GM12891 (cell line): ENCODE results near the gene PROSER1. TPM values are rescaled to one million over a fixed set of nuclear protein-coding genes. Genes with fewer than 3 reads are reported as not detected.
"Not testable (repeated sequence)": the region's sequence is repeated elsewhere in the genome, so short reads cannot be mapped to it uniquely, and the experiment has no call there.

Experiments
- DNase-seq: peaks from one replicate; pipeline ENCODE4 v3.0.0; 2011; ENCODE audit warnings: low spot score; ENCODE audit not compliant: insufficient read length
- FAIRE-seq: peaks from 2 replicates; lab custom pipeline; 2011; peaks lifted over from hg19 to GRCh38; lab: Jason Lieb, UNC
- PAX5 ChIP-seq: IDR thresholded peaks from 2 replicates; pipeline ENCODE4 v1.6.1; 2011; ENCODE audit warnings: low read length, moderate library complexity, mild to moderate bottlenecking; ENCODE audit not compliant: insufficient read depth, severe bottlenecking
- POLR2A ChIP-seq: IDR thresholded peaks from 2 replicates; pipeline ENCODE4 v1.6.1; 2011; ENCODE audit warnings: low read depth, low read length, control low read depth
- POLR2AphosphoS5 ChIP-seq: IDR thresholded peaks from 2 replicates; pipeline ENCODE4 v1.6.1; 2011; ENCODE audit warnings: low read depth, low read length, control low read depth
- POU2F2 ChIP-seq: IDR thresholded peaks from 2 replicates; pipeline ENCODE4 v1.6.1; 2011; ENCODE audit warnings: low read depth, mild to moderate bottlenecking, control low read depth, low read length, moderate library complexity
- SPI1 ChIP-seq: IDR thresholded peaks from 2 replicates; pipeline ENCODE4 v1.6.1; 2011; ENCODE audit warnings: low read depth, low read length, control low read depth
- TAF1 ChIP-seq: IDR thresholded peaks from 2 replicates; pipeline ENCODE4 v1.6.1; 2011; ENCODE audit warnings: low read depth, low read length, control low read depth
- polyA plus RNA-seq: library from polyadenylated mRNA; unstranded; fragments of >200 nt; gene quantifications from one replicate; pipeline ENCODE4 v1.2.1, GENCODE V29; 2012; ENCODE audit warnings: low read depth, missing spikeins, inconsistent platforms; ENCODE audit not compliant: missing spikeins

The PROSER1 gene
- 15.5 TPM for polyA plus RNA-seq

- FAIRE-seq (peak; percentile 96), DNase-seq (peak; percentile 33)
- TF ChIP-seq POU2F2 (0 out of 2 replicates have a peak, but pooled peaks have one; percentile 20), POLR2A (peak; percentile 80), TAF1 (peak; percentile 79), PAX5 (peak; percentile 7), SPI1 (no peak), POLR2AphosphoS5 (peak; percentile 76)
These were observed at the start of gene PROSER1, which contains the start of gene NHLRC3 for GRCh38 chr13:39037880-39038568. Gene PROSER1 (minus strand): TSS chr13:39038089. CDS start chr13:39037242, 847 bp downstream. Gene NHLRC3 (plus strand): TSS chr13:39038456. CDS start chr13:39038640, 184 bp downstream.

GRCh38 chr13:39086251-39086945 is 48.5 kb upstream of the PROSER1 start:
- not testable (repeated sequence) for FAIRE-seq, DNase-seq

- DNase-seq = no peak
- no peak for TF ChIP-seq SPI1
- TF ChIP-seq TAF1 = no peak
- TF ChIP-seq POU2F2 = no peak
- TF ChIP-seq POLR2AphosphoS5 = no peak
- TF ChIP-seq PAX5 = no peak
- FAIRE-seq = no peak
These were observed 36.1 kb upstream of the PROSER1 start for GRCh38 chr13:39073983-39074382.

- TF ChIP-seq SPI1 (no peak), TAF1 (no peak), PAX5 (no peak), POU2F2 (no peak), POLR2A (no peak), POLR2AphosphoS5 (no peak)
- no peak for DNase-seq
- FAIRE-seq = no peak
These were observed 35.0 kb upstream of the PROSER1 start for GRCh38 chr13:39072842-39073241.

- DNase-seq = no peak
- no peak for FAIRE-seq
- TF ChIP-seq POU2F2 = no peak
These were observed 24.1 kb upstream of the PROSER1 start for GRCh38 chr13:39062004-39062403.

- TF ChIP-seq POU2F2 (no peak), TAF1 (no peak), SPI1 (no peak), POLR2A (no peak), POLR2AphosphoS5 (no peak), PAX5 (no peak)
- DNase-seq (no peak), FAIRE-seq (no peak)
These were observed 20.2 kb upstream of the PROSER1 start for GRCh38 chr13:39058040-39058439.

- FAIRE-seq = no peak
- TF ChIP-seq TAF1 (no peak), PAX5 (no peak), POU2F2 (no peak), POLR2A (no peak), POLR2AphosphoS5 (no peak), SPI1 (no peak)
- DNase-seq = no peak
These were observed 18.1 kb upstream of the PROSER1 start for GRCh38 chr13:39056018-39056417.

GRCh38 chr13:39054112-39054511 is 16.2 kb upstream of the PROSER1 start:
- FAIRE-seq = no peak
- DNase-seq = no peak
- TF ChIP-seq SPI1 (peak; percentile 79), TAF1 (no peak), POU2F2 (no peak), POLR2A (no peak), PAX5 (no peak), POLR2AphosphoS5 (no peak)

GRCh38 chr13:39052944-39053343 is 15.1 kb upstream of the PROSER1 start:
- no peak for FAIRE-seq
- TF ChIP-seq POLR2AphosphoS5 (no peak), POLR2A (no peak), TAF1 (no peak), SPI1 (no peak), PAX5 (no peak), POU2F2 (no peak)
- DNase-seq = no peak
